Ishikawa (cell line): ENCODE data around the gene NCOA1.

Source experiments
- CEBPB ChIP-seq: IDR thresholded peaks from 2 replicates; pipeline ENCODE4 v1.6.1; 2012
- CREB1 ChIP-seq: IDR thresholded peaks from 2 replicates; pipeline ENCODE4 v1.6.1; 2012; ENCODE audit warnings: low read depth
- EGR1 ChIP-seq: IDR thresholded peaks from 2 replicates; pipeline ENCODE4 v1.6.1; 2012
- EP300 ChIP-seq: IDR thresholded peaks from 2 replicates; pipeline ENCODE4 v1.6.1; 2012; ENCODE audit warnings: borderline replicate concordance
- FOXM1 ChIP-seq: IDR thresholded peaks from 2 replicates; pipeline ENCODE4 v1.6.1; 2012; ENCODE audit warnings: low read depth, borderline replicate concordance
- NFIC ChIP-seq: IDR thresholded peaks from 2 replicates; pipeline ENCODE4 v1.6.1; 2012
- RAD21 ChIP-seq: IDR thresholded peaks from 2 replicates; pipeline ENCODE4 v1.6.1; 2012; ENCODE audit warnings: low read depth
- TAF1 ChIP-seq: IDR thresholded peaks from 2 replicates; pipeline ENCODE4 v1.6.1; 2012; ENCODE audit warnings: low read depth, mild to moderate bottlenecking
- TCF12 ChIP-seq: IDR thresholded peaks from 2 replicates; pipeline ENCODE4 v1.6.1; 2012; ENCODE audit warnings: low read depth
- TEAD4 ChIP-seq: IDR thresholded peaks from 2 replicates; pipeline ENCODE4 v1.6.1; 2012
- YY1 ChIP-seq: IDR thresholded peaks from 2 replicates; pipeline ENCODE4 v1.6.1; 2012; ENCODE audit warnings: low read depth
- ZBTB7A ChIP-seq: IDR thresholded peaks from 2 replicates; pipeline ENCODE4 v1.6.1; 2012; ENCODE audit warnings: low read depth
- TF ChIP-seq, protein P1 (sequence below): IDR thresholded peaks from 2 replicates; pipeline ENCODE4 v1.6.1; 2012
- TF ChIP-seq, protein P2 (sequence below): IDR thresholded peaks from 2 replicates; pipeline ENCODE4 v1.6.1; 2012
- TF ChIP-seq, protein P3 (sequence below): IDR thresholded peaks from 2 replicates; pipeline ENCODE4 v1.6.1; 2012; ENCODE audit warnings: low read depth, mild to moderate bottlenecking

NCOA1 gene

DNA sequence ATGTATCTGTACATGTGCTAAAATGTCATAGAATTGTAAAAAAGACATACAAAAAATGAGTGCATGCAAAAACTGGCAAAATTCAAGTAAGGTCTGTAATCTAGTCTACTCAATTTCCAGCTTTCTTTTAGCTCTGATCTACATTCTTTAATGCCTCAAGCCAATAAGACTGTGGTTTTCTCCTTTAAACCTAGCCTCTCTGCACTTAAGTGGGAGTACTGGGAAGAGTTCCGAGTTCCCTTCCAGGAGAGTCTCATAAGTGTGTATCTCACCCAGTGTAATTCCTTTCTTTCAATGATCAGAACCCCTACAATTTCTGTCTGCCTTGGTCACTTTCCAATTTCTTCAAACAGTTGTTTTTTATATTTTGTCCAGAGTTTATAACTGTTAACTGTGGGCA is 152.0 kb downstream of the NCOA1 start:
- TF ChIP-seq EGR1 (no peak), RAD21 (no peak), FOXM1 (no peak), TAF1 (no peak), CREB1 (no peak), CEBPB (no peak), TEAD4 (no peak)

DNA sequence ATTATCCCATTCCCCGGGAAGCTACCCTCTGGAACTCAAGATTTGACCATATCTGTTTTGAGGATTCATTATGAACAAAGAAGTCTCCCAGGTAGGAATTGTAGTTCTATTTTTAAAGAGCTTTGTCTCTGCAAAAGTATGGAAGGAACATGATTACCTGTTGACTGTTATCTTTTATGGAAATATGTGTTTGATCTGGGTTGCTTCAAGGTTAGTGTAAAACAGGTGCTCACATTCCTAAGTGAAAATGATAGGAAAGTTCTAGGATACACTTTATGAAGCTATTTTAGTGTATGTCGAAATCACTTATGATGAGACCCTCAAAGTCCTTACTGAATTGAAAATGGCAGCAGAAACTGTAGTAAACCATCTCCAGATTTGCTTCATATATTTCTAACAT is 153.0 kb downstream of the NCOA1 start:
- TF ChIP-seq ZBTB7A (no peak), EGR1 (no peak), NFIC (no peak), TEAD4 (no peak), EP300 (no peak), TCF12 (no peak), FOXM1 (no peak), RAD21 (no peak)
- TF ChIP-seq, protein P1, sequence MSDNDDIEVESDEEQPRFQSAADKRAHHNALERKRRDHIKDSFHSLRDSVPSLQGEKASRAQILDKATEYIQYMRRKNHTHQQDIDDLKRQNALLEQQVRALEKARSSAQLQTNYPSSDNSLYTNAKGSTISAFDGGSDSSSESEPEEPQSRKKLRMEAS = no peak

DNA sequence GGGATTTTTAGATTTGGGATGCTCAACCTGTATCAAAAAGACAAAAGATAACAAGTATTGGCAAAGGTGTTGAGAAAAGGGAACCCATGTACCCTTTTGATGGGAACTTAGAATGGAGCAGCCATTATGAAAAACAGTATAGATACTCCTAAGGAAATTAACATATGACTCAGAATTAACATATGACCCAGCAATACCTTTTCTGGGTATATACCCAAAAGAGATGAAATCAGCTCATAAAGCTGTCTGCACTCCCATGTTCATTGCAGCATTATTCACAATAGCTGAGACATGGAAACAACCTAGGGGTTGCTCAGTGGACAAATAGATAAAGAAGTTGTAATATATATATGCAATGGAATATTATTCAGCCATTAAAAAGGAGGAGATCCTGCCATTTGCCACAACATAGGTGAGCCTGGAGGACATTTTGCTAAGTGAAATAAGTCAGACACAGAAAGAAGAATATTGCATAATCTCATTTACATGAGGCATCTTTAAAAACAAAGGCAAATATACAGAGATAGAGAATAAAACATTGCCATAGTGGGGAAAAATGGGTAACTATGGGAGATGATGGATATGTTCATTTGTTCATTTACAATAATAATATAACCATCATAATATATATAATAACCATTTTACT is 160.1 kb downstream of the NCOA1 start:
- TF ChIP-seq CEBPB (no peak), RAD21 (no peak), EP300 (no peak), YY1 (no peak)

DNA sequence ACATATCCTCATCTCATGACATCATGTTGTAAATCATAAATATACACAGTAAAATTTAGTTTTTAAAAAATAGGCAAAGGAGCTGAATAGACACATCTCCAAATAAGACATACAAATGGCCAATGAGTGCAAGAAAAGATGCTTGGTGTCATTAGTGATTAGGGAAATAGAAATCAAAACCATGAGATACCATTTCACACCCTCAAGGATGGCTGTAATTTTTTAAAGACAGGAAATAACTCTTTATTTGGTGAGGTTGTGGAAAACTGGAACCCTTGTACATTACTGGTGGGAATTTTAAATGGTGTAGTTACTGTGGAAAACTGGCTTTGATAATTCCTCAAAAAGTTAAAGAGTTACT is 160.6 kb downstream of the NCOA1 start:
- TF ChIP-seq EP300 (no peak), TAF1 (no peak), FOXM1 (no peak), CEBPB (no peak), CREB1 (no peak), NFIC (no peak), TCF12 (no peak), YY1 (no peak), EGR1 (no peak), RAD21 (no peak), ZBTB7A (no peak)
- TF ChIP-seq, protein P1 = no peak
- TF ChIP-seq, protein P2, sequence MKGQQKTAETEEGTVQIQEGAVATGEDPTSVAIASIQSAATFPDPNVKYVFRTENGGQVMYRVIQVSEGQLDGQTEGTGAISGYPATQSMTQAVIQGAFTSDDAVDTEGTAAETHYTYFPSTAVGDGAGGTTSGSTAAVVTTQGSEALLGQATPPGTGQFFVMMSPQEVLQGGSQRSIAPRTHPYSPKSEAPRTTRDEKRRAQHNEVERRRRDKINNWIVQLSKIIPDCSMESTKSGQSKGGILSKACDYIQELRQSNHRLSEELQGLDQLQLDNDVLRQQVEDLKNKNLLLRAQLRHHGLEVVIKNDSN = no peak
- TF ChIP-seq, protein P3, sequence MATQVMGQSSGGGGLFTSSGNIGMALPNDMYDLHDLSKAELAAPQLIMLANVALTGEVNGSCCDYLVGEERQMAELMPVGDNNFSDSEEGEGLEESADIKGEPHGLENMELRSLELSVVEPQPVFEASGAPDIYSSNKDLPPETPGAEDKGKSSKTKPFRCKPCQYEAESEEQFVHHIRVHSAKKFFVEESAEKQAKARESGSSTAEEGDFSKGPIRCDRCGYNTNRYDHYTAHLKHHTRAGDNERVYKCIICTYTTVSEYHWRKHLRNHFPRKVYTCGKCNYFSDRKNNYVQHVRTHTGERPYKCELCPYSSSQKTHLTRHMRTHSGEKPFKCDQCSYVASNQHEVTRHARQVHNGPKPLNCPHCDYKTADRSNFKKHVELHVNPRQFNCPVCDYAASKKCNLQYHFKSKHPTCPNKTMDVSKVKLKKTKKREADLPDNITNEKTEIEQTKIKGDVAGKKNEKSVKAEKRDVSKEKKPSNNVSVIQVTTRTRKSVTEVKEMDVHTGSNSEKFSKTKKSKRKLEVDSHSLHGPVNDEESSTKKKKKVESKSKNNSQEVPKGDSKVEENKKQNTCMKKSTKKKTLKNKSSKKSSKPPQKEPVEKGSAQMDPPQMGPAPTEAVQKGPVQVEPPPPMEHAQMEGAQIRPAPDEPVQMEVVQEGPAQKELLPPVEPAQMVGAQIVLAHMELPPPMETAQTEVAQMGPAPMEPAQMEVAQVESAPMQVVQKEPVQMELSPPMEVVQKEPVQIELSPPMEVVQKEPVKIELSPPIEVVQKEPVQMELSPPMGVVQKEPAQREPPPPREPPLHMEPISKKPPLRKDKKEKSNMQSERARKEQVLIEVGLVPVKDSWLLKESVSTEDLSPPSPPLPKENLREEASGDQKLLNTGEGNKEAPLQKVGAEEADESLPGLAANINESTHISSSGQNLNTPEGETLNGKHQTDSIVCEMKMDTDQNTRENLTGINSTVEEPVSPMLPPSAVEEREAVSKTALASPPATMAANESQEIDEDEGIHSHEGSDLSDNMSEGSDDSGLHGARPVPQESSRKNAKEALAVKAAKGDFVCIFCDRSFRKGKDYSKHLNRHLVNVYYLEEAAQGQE = no peak

DNA sequence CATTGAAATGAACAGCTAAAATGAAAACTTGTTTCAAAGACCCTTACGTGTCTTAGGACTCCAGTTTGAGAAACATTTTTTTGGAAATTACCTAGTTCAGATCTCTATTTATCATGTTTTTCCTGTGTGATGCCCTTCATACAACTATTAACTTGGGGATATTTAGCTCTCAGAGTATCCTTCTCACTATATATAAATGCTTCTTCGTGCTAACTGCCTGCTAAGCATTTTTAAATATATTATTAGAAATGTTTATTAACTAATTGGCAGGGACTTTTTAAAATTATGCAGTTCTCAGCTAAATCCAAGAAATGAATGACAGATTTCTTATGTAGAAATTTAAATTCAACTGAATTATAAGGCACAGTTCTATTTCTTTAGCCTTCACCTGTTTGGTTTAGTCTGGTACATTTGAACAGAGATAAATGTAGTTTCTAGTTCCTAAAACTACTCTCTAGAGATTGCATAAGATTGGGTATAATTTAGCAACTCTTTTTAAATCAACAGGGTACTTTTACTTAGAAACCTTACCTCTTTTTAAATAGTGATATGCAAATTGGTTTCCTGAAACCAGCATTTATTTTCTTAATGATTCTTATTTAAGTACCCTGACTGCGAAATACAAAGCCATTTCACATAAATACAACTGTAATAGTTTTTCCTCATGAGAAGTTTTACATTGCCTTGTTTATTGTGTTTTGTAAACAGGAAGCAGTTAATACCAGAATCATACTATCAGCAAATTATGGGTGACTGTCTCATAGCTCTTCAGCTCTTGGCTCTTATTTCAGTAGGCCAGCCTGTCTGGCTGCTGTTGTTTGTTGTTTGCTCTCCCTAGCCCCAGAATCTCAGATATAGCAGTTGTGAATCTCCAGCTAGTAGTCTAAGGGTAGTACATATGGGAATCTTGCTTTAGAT is 161.5 kb downstream of the NCOA1 start:
- TF ChIP-seq EGR1 (no peak), ZBTB7A (no peak), NFIC (no peak), YY1 (no peak)
- TF ChIP-seq, protein P2 = no peak

DNA sequence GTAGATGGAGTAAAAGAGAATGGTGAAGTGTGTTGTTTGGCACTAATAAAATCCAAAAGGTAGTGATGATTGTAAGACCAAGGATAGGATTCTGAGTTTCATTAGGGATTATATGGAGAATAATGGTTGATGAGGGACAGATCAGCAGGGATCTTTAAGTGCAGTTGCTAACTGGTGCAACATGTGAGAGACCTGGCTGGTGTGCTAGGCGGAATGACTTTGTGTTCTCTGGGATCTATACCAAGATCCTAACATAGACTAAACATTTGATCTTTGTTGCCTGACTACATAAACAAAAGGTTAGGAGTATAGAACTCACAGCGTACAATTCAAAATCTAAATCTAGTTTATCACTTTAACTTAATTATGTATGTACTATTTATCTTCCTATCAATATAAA is 166.8 kb downstream of the NCOA1 start:
- TF ChIP-seq EP300 (no peak), TAF1 (no peak), RAD21 (no peak), CREB1 (no peak), TCF12 (no peak)
- TF ChIP-seq, protein P2 = no peak
- TF ChIP-seq, protein P3 = no peak
